A549 (cell line): Measurements from ENCODE around the gene FARSB.
A peak's percentile ranks its signal among the peaks of the same experiment; 100 is the strongest.

ENCODE experiments used
- CBX2 ChIP-seq: fragments of 200-600 bp; sonication (generic); IDR thresholded peaks from 2 replicates; pipeline ENCODE4 v1.6.1; 2016; ENCODE audit warnings: low read depth, mild to moderate bottlenecking, borderline replicate concordance
- CHD2 ChIP-seq: fragments of 150-350 bp; IDR thresholded peaks from 2 replicates; pipeline ENCODE4 v1.6.1; 2014; ENCODE audit warnings: low read length; ENCODE audit not compliant: partially characterized antibody
- CHD4 ChIP-seq: fragments of 200-600 bp; sonication (generic); IDR thresholded peaks from 2 replicates; pipeline ENCODE4 v1.6.1; 2016; ENCODE audit warnings: antibody characterized with exemption, mild to moderate bottlenecking, borderline replicate concordance
- MAFK ChIP-seq: fragments of 450-650 bp; IDR thresholded peaks from 2 replicates; pipeline ENCODE4 v1.6.1; 2014; ENCODE audit not compliant: partially characterized antibody
- MAX ChIP-seq: IDR thresholded peaks from 2 replicates; pipeline ENCODE4 v1.6.1; 2012
- POLR2A ChIP-seq: IDR thresholded peaks from 2 replicates; pipeline ENCODE4 v1.6.1; 2012; ENCODE audit warnings: mild to moderate bottlenecking, low read length
- RCOR1 ChIP-seq: fragments of 150-350 bp; IDR thresholded peaks from 2 replicates; pipeline ENCODE4 v1.6.1; 2014; ENCODE audit warnings: antibody characterized with exemption, low read length, low read depth
- REST ChIP-seq: fragments of 200-600 bp; sonication (generic); IDR thresholded peaks from 2 replicates; pipeline ENCODE4 v1.6.1; 2016; ENCODE audit warnings: antibody characterized with exemption, mild to moderate bottlenecking, moderate library complexity
- SMC3 ChIP-seq: fragments of >200 bp; sonication (Bioruptor Twin); formaldehyde crosslinking; IDR thresholded peaks from 3 replicates; pipeline ENCODE4 v1.6.1; 2018; ENCODE audit warnings: inconsistent platforms
- ZC3H11A ChIP-seq: fragments of 450-650 bp; IDR thresholded peaks from 2 replicates; pipeline ENCODE4 v1.6.1; 2014; ENCODE audit warnings: antibody characterized with exemption, mild to moderate bottlenecking
- TF ChIP-seq, protein P1 (sequence below): fragments of >200 bp; sonication (Bioruptor Twin); formaldehyde crosslinking; IDR thresholded peaks from 3 replicates; pipeline ENCODE4 v1.5.1; 2016
- TF ChIP-seq, protein P2 (sequence below): fragments of 150-350 bp; IDR thresholded peaks from 2 replicates; pipeline ENCODE4 v1.6.1; 2014; ENCODE audit warnings: low read depth, mild to moderate bottlenecking, low read length

DNA sequence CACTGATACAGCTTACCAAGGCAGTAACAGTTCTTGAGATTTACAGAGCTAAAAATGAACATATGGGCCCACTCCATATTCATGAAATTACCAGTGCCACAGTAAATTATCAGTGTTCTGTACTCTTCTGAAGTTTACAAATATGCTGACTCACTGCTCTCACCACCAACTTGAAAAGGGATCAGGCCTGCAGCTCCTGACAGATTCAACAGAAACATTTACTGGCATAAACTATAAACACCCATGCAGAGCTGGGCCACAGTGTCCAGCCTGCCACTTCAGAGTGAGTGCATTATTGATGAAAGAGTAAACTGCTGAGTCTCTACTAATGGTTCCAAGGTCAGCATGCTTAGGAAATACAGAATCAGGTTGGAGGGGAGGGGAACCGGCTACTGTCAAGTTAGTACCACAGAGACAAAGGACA lies 83.1 kb downstream of the FARSB start:
- TF ChIP-seq MAFK = peak; percentile 92
- TF ChIP-seq, protein P1, sequence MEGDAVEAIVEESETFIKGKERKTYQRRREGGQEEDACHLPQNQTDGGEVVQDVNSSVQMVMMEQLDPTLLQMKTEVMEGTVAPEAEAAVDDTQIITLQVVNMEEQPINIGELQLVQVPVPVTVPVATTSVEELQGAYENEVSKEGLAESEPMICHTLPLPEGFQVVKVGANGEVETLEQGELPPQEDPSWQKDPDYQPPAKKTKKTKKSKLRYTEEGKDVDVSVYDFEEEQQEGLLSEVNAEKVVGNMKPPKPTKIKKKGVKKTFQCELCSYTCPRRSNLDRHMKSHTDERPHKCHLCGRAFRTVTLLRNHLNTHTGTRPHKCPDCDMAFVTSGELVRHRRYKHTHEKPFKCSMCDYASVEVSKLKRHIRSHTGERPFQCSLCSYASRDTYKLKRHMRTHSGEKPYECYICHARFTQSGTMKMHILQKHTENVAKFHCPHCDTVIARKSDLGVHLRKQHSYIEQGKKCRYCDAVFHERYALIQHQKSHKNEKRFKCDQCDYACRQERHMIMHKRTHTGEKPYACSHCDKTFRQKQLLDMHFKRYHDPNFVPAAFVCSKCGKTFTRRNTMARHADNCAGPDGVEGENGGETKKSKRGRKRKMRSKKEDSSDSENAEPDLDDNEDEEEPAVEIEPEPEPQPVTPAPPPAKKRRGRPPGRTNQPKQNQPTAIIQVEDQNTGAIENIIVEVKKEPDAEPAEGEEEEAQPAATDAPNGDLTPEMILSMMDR = no peak
- TF ChIP-seq POLR2A = no peak
- TF ChIP-seq RCOR1 = no peak
- TF ChIP-seq REST = no peak
- TF ChIP-seq, protein P2, sequence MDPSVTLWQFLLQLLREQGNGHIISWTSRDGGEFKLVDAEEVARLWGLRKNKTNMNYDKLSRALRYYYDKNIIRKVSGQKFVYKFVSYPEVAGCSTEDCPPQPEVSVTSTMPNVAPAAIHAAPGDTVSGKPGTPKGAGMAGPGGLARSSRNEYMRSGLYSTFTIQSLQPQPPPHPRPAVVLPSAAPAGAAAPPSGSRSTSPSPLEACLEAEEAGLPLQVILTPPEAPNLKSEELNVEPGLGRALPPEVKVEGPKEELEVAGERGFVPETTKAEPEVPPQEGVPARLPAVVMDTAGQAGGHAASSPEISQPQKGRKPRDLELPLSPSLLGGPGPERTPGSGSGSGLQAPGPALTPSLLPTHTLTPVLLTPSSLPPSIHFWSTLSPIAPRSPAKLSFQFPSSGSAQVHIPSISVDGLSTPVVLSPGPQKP = no peak
- no peak for TF ChIP-seq CHD4
- TF ChIP-seq CBX2 = no peak
- no peak for TF ChIP-seq CHD2
- TF ChIP-seq SMC3 = no peak
- TF ChIP-seq ZC3H11A = no peak
- no peak for TF ChIP-seq MAX
